HT1080 (cell line): ENCODE results near the gene OR5AN1. TPM values are rescaled to one million over a fixed set of nuclear protein-coding genes. Genes with fewer than 3 reads are reported as not detected.
"Not testable (repeated sequence)": the region's sequence is repeated elsewhere in the genome, so short reads cannot be mapped to it uniquely, and the experiment has no call there.

Source experiments
- DNase-seq: peaks from one replicate; pipeline ENCODE4 v3.0.0-alpha.2; 2015; ENCODE audit warnings: low read depth
- polyA plus RNA-seq, 2 experiments: library from polyadenylated mRNA; depleted of rRNA; stranded (reverse); fragments of >200 nt; gene quantifications; 2 replicates each; pipeline ENCODE4 v1.2.3, GENCODE V29; 2015
- total RNA-seq: library from RNA; depleted of rRNA; stranded (reverse); fragments of >200 nt; shearing (Covaris generic); gene quantifications from 2 replicates; pipeline ENCODE4 v1.2.3, GENCODE V29; 2014; rRNA removed

OR5AN1 gene, protein sequence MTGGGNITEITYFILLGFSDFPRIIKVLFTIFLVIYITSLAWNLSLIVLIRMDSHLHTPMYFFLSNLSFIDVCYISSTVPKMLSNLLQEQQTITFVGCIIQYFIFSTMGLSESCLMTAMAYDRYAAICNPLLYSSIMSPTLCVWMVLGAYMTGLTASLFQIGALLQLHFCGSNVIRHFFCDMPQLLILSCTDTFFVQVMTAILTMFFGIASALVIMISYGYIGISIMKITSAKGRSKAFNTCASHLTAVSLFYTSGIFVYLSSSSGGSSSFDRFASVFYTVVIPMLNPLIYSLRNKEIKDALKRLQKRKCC
- not detected in 2 replicates for total RNA-seq
- polyA plus RNA-seq (2015; cell fraction: cytosol; rRNA removed), result not detected in 2 replicates
- polyA plus RNA-seq (2015; cell fraction: nucleus; rRNA removed), result not detected in 2 replicates

DNA sequence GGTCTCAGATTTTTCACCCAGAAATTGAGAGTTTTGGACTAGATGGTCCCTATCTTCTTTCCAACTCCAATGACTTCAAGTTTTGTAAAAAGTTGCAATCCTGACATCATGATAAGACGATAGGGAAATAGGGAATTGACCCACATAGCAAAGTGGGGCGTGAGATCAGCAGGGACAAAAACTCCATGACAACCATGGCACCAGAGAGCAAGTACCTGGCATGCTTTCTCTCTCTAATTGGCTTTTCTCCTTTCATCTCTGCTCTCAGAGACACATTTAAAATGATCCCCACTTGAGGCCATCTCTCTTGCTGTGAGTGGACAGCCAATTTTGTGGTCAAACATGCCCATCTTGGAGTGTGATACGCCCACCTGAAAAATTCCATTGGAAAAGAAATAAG, at the start of gene OR5AN1:
OR5AN1 (plus strand) TSS at position 301 of the 400 bp plus-strand sequence. CDS start 5,564 bp downstream, outside the sequence.
- no peak for DNase-seq

DNA sequence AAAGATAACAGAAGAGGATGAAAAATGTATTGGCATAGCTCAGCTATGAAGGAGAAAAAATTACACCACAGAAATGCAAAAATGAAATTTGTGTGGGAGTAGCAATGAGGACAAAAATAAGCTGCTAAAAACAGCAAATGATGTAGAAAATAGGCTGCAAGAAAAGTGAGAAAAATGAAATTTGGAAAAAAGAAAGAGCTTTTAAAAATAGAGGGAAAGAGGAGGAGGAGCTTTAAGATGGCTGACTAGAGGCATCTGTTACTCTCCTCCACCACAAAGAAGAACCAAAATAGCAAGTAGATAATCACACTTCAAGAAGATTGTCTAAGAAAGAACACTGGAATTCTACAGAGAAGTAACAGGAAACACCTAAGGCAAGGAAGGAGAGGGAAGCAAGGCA, 23.7 kb upstream of the OR5AN1 start:
- no peak for DNase-seq

DNA sequence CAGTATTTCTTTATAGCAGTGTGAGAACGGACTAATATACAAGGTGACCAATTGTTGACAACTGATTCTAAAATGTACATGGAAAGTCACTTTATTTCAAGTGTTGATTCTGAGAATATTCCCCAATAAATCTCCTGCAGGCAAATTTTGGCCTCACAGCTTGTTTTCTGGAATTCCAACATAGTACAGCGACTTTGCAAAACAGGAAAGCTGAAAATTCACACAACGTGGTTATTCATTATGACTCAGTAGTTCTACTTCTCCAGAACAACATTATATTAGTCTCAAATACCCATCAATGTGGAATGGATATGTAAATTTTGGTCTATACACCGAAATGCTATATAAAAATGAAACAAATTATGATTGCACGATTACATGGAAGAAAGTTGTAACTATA, 22.5 kb upstream of the OR5AN1 start:
- DNase-seq, result no peak

DNA sequence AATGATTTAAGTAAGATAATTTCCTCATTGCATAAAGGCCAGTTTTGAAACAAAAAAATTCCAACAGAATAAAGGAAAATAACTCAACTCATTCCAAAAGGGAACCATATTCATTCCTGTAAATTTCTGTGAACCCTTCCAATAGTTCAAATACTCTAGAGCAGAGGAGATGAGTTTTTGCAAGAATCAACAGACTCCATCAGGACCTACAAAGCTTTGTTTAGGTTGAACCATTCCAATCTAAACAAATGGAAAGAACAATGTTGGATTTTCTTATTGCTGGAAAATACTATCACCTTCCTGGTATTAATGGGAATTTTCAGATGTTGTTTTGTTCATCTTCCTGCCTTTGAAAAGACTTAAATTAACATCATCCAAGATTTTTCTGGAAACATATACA, 21.8 kb upstream of the OR5AN1 start:
- no peak for DNase-seq

DNA sequence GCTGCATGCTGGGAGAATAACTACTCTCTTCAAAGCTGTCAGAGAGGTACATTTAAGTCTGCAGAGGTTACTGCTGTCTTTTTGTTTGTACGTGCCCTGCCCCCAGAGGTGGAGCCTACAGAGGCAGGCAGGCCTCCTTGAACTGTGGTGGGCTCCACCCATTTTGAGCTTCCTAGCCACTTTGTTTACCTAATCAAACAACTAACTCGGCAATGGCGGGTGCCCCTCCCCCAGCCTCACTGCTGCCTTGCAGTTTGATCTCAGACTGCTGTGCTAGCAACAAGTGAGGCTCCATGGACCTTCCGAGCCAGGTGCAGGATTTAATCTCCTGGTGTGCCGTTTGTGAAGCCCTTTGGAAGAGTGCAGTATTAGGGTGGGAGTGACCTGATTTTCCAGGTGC, 9.0 kb upstream of the OR5AN1 start:
- not testable (repeated sequence) for DNase-seq

DNA sequence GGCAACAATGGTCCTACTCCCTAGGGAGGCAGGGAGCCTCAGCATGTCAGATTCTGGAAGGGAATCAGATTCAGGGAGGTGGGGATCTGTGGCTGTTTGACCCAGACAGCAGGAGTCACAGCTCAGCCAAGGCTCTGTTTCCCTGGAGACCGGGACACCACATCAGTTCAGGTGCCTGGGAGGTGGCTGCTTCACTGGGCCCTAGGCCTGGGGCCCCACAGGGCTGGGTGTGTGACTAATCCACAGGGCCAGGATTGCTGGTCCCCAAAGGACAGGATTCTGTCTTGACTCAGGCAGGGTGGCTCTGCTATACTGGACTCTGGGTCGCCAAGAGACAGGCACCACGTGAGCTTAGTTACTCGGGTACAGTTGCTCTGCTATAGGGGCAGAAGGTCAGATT, 3.5 kb upstream of the OR5AN1 start:
- DNase-seq, result no peak

DNA sequence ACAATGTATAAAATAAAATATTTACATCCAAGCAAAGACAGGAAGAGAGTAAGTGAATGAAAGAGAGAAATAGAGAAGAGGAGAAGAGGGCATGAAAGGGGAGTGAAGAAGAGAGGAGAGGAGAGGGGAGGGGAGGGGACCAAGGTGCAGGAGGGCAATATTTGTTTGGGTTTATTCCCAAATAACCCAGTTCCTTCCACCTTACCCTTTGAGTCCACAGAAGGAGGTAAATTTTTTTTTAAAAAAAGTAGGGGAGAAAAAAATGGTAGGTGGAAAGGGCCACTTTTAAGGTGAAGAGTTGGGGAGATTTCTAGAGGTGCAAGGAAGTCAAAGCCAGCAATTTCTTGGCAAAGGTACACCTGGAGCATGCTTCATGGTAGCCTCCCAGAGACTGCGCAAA, 2.1 kb upstream of the OR5AN1 start:
- no peak for DNase-seq

DNA sequence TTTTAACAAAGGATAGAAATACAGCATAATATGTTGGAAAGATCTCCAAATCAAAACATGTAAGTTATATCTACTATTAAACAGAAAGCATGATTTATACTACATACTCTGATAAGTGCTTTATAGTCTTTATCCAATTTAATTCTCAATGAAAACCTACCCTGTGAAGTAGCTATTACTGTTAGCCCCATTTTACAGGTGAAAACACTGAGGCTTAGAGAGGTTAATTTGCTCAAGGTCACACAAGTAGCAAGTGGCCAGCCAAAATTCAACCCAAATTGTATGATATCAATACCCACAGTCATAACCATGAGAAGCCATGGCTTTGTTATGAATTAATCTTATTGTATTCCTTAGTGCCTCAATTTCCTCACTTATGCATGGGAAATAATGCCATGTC, 675 bp upstream of the OR5AN1 start:
- no peak for DNase-seq

DNA sequence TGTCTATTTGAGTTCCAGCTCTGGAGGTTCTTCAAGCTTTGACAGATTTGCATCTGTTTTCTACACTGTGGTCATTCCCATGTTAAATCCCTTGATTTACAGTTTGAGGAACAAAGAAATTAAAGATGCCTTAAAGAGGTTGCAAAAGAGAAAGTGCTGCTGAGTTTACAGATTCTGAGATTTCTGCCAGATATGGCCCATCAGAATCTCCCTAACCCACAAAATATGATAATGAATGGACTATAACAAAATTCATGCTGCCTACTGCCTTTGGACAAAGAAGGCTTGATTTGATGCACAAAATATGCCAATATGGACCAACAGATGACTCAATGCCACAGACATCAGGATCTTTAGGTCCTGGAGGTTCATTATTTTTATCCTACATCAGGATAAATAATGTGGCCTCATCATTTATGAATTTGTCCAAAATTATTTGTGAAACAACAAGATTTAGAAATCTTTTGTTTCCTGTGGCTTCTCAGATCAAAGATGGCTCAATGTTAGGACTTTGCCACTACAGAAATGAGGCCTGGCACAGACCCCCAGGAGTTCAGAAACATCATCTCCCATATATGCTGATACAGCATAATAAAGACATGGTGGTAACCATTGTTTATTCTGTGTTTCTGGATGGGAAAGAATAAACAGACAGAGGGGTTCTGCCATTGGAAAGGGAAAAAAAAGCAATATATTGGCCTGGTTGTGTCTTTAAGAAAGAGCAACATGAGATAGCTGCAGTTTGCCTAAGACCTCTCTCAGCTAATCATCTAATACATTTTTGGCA, 6.7 kb downstream of the OR5AN1 start:
- DNase-seq, result no peak

DNA sequence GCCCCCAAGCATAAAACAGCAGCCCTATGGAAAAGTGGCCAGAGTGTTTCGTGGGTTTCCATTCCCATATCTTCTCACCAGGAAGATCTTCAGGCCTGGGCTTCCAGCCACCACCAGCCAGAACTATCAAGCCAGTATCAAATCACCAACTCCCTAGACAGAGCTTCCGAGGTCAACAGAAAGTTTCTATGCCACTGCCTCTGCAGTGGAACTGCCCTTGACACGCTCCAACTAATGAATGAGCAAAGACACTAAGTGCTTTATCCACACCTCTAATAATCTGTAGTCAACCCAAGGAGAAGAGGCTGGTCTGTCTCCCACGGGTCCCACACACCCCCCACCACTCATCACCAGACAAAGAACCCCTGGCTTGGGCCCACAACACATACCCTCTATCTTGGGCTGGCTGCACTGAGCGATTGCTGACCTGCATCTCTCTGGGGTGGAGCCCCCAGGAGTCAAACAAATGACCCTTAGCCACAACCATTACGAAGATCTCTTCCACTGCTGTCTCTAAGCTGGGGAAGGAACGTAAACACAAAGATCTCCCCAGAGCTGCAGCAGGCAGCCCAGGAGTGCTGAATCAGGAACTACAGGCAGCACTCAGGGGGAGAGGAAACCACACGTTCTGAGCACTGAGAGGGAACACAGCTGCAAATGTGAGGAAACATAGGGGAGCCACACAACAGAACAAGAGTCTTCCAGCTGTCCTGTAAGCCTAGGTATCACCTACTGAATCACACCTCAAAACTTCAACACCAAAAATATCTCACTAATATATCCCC, 9.7 kb downstream of the OR5AN1 start:
- no peak for DNase-seq

DNA sequence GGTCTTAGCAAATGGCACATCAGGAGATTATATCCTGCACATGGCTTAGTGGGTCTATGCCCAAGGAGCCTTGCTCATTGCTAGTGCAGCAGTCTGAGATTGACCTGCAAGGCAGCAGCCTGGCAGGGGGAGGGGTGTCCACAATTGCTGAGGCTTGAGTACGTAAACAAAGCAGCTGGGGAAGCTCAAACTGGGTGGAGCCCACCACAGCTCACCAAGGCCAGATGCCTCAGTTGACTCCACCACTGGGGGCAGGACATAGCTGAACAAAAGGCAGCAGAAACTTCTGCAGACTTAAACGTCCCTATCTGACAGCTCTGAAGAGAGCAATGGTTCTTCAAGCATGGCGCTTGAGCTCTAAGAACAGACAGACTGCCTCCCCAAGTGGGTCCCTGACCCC, 13.6 kb downstream of the OR5AN1 start:
- DNase-seq, result not testable (repeated sequence)

DNA sequence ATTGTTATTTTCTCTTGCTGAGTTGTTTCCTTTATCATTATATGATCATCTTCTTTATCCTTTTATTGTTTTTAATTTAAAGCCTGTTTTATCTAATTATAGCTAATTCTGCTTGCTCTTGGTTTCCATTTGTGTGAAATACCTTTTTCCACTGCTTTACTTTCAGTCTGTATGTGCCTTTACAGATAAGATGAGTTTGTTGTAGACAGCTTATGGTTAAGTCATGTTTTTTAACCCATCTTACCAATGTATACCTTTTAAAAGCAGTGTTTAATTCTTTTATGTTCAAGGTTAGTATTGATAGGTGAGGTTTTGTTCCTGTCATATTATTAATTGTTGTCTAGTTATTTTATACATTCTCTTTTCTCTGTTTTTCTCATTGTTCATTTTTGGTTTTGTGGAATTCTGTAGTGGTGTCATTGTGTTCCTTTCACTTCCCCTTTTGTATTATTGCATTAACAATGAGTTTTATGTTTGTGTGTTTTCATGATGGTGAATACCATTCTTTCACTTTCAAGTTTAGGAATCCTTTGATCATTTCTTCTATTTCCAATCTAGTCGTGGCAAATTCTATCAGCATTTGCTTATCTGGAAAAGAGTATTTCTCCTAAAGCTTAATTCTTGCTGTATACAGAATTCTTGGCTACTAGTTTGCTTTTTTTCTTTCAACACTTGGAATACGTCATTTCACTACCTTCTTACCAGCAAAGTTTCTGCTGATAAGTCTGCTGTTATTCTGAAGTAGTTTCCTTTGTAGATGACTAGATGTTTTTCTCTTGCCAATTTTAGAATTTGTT, 21.8 kb downstream of the OR5AN1 start:
- no peak for DNase-seq

DNA sequence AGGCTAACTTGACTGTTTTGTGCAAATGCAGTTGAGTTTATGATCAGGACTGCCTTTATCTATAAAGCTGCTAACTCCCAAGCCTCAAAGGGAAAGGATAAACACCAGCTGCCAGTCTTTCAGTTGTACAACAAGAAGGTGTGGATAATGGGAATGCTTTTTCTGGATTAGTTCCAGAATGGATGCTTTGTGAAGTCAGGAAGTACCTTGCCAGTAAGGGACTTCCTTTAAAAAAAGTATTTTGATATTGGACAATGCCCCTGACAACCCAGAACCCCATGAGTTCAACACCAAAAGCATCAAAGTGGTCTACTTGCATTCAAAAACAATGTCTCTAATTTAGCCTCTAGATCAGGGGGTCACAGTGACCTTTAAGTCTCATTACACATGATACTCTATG, 35.5 kb downstream of the OR5AN1 start:
- DNase-seq, result no peak

DNA sequence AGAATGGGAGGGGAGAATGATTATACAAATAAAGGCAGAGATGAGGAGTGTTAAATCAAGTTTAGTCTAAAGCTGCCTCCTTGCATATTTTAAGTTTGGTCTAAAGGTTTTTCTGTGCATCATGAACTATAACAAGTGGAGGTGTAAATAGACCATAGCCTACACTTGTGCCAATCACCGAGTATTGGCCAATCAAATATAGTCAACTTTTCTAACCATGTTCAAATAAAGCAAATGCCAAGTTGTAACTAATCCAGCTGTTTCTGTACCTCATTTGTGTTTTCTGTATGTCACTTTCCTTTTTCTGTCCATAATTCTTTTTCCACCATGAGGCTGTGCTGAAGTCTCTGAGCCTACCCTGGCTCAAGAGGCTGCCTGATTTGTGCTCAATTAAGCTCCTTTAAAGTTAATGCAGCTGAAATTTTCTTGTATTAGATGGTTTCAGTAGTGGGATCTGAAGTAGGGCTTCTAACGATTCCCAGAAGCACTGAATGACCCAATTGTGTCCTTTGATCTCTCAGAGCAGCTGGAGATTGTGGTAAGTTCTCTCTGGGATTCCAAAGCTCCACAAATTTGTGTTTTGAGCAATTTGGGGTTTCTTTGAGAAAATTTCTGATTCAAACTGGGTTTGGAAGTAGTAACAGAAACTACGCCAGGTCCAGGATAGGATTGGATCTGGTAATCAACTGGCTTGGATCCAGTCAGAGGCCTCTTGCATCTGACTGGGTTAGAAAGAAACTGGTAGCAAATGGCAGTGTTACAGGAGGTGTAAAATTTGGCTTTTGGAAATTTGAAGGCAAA, 42.0 kb downstream of the OR5AN1 start:
- DNase-seq, result no peak

DNA sequence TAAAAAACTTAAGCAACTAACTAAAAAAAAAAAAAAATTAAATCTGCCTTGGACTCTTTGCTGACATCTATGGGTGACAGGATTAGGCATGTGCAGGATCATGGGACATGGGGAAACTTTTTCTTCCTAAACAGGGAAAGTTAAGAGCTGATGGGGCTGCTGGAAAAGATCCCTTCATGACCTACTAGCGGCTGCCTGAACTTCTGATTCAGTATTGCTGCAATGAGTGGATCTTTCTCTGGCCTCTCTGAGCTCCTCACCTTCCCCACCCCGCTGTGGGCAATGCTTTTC, 42.5 kb downstream of the OR5AN1 start:
- no peak for DNase-seq

DNA sequence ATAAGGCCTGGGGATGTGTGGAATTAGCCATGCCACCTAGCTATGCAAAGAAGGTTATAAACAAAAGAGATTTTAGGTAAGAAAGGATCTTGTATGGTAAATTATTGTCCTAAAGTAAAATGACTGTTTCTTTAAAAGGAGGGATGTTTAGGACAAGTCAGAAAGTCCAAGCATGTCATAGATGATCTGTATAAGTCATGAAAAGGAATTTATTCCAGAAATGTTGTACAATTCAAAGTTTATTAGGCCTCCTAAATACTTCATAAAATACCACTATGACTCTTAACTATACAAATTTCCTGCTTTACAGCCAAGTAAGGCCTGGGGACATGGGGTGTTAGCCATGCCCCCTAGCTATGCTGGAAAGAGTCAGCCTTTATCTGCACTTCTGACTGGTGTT, 44.9 kb downstream of the OR5AN1 start:
- no peak for DNase-seq

DNA sequence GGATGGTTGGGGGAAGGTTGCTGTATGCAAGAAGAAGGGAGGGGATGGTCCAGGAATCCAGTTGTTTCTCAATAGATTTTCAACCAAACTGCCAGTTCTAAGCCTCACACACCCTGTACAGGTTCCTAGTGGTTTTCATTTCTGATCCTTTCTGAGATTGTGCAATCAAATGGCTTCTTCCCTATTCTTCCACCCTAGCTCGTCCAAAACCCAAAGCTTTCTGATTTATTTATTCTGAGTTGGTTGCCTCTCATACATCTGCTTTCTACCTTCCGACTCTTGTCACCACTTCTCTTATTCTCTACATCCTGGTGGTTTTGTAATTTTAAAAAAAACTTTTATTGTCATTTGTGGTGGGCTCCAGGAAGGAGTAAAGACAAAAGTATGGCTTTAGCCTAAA, 55.0 kb downstream of the OR5AN1 start:
- DNase-seq, result no peak

DNA sequence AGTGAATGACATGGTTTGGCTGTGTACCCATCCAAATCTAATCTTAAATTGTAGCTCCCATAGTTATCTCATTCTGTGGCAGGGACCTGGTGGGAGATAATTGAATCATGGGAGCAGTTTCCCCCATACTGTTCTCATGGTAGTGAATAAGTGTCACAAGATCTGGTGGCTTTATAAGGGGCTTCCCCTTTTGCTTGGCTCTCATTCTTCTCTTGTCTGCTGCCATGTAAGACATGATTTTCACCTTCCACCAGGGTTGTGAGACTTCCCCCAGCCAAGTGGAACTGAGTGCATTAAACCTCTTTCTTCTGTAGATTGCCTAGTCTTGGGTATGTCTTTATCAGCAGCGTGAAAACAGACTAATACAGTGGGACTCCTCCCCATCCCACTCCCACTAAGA, 56.4 kb downstream of the OR5AN1 start:
- DNase-seq, result no peak

DNA sequence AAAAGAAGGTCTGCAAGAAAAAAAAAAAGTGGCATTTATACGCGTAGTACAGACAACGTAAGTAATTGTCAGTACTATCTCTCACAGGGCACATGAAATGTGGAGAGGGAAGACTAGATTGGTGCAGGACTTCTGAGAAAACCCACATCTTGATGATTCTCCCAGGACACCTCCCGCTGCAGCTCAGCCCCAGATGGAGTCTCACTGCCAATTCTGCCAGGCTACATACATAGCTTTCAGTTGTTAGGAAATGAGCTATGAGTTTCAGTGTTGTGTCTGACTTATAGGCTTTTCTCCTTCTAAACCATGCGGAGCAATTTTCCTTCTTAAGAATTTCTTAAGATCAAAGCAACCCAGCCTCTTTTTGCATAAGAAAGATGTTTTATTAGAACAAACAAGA, 57.9 kb downstream of the OR5AN1 start:
- no peak for DNase-seq

DNA sequence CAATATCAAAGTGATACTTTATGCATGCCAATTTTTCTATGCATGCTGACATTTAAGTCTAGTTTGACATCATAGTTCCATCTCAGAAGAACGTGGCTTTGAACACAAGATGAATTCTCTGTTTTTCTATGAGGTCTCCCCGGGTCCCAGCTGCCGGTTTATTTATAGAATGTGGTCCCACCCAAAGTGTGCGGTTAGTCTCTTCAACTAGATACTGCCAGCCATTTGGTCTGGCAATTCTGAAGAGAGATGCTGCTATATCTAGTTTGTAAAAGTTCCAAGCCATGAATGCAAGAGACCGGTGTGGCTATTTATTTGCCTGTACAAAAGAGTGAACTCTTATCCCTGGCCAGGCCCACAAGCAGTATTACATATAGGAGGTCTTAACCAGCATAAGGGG, 58.3 kb downstream of the OR5AN1 start:
- DNase-seq, result no peak
